ENCODE measurements around the gene SETX.
"Not testable (repeated sequence)": the region's sequence is repeated elsewhere in the genome, so short reads cannot be mapped to it uniquely, and the experiment has no call there.

Gene SETX

GRCh38 chr9:132274861-132275260 is 79.9 kb downstream of the SETX start:
- DNase-seq = no peak

GRCh38 chr9:132269704-132270516 is 84.9 kb downstream of the SETX start:
- DNase-seq = not testable (repeated sequence)

DNA sequence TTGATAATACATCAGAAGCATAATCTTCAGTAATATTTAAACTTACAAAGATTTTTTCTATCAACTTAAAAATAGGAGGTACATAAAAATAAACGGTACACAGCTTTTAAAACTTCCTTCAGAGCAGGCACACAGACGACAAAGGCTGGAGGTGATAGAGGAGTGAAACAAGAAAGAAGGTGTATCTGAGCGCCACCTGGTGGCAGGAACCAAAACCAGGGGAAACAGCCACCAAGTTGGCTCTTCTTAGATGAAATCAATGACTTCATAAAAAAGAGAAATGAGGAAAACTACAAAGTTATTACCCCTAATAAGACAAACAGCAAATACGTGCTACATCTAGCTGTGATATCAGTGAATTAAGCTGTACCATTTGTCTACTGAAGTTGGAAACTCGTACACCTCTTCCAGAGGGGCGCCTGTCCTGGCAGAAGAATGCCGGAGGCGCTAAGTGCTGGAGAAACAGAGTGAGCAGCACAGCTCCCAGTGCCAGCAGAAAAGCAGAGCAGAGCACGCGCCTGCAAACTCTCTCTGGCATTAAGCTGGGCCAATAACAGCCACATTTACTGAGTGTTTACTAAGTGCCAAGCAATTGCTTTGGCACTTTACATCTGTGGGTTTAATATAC is 85.9 kb downstream of the SETX start:
- peak; percentile 17 for DNase-seq

- DNase-seq = no peak
Observed at GRCh38 chr9:132267660-132268059, 87.1 kb downstream of the SETX start.

DNA sequence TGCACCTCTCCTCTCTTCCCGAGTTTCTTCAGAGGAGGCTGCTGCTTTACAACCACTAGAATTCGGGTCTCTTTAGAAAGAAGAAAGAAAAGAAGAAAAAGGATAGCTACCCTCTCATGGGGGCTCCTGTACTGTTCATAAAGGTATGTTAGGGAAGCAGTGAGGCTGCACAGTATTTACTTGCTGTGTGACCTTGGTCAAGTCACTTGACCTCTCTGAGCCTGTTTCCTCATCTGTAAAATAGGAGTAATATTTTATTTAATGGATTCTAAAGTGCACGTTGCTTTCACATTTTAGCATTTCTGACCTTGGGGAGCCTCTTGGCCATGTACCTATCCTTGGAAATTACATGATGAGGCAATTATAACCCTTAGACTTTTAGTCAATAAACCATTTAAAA is 88.8 kb downstream of the SETX start:
- no peak for DNase-seq

- DNase-seq = no peak
Observed at GRCh38 chr9:132260846-132261245, 93.9 kb downstream of the SETX start.

GRCh38 chr9:132250324-132251262 is 104.2 kb downstream of the SETX start:
- no peak for DNase-seq

- no peak for DNase-seq
Observed at GRCh38 chr9:132249690-132250089, 105.1 kb downstream of the SETX start.

DNA sequence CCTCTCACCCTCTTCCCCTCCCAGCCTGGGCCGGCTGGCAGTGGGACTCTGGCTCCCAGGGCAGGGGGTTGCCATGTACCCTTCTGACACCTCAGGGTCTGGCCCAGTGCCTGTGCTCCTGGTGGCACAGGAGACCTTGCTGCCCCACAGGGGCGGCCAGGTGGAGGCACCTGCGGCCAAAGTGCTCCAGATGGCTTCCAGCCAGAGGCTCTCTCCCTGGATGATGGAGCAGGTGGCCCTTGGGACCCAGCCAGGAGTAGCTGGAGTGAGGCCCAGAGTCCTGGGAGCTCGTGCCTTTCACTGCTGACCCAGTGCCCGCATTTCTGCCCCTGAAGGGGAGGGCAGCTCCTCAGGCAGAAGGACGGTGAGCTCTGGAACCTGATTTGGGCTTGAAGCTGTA is 105.7 kb downstream of the SETX start:
- no peak for DNase-seq

DNA sequence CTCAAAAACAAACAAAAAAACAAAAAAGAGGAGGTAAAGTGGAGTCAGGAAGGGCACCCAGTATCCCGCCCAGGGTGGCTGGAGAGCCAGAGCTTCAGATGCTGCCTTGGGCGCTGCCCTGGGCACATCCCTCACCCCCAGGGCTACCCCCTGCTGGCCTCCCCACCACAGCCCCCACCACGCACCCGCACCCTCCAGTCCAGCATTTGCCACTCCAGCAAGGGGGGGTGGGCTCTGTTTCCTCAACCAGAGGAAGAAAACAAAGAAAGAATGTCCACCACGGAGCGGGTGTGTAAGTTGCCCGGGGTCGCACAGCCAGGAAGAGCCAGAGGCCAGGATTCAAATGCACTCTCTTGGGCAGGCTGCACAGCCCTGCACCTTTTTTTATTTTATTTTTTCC is 106.8 kb downstream of the SETX start:
- DNase-seq = no peak

- DNase-seq = no peak
Observed at GRCh38 chr9:132245465-132245864, 109.3 kb downstream of the SETX start.

DNA sequence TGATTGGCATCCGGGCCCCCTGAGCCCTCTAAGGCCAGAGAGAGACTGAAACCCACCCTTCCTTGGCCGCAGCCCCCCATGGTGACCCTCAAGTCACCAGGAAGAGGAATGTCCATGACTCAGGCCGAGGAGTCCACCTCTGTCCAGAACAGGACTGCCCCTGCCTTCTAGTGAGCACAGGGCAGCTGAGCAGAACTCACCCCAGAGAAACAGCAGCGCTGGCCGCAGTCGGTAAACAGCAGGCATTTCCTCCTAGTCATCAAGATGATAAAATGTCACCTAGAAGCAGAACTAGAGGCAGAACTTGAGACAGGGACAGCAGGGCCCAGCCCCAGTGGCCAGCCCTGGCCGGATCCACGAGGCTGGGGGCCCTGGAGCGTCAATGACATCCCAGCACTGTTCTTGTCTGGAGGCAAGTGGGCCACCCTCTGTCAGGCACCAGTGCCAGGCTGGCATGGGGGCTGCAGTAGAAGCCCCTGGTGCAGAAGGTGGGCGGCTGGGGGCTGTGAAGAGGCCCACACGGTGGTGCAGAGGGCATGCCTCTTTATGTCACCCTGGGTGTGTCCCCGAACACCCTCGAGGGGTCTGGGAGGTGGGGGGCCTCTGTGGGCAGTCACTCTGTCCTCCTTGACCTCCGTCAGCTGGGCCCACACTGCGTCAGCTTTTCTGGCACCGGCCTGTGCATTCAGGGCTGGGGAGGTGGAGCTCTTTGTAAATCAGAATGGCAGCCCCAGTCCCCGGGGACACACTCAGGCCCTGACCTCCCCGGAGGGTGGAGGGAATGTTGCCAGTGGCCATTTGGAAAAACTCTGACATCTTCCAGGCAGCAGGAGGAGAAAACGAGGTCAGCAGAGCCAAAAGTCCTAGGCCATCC is 110.0 kb downstream of the SETX start:
- no peak for DNase-seq

DNA sequence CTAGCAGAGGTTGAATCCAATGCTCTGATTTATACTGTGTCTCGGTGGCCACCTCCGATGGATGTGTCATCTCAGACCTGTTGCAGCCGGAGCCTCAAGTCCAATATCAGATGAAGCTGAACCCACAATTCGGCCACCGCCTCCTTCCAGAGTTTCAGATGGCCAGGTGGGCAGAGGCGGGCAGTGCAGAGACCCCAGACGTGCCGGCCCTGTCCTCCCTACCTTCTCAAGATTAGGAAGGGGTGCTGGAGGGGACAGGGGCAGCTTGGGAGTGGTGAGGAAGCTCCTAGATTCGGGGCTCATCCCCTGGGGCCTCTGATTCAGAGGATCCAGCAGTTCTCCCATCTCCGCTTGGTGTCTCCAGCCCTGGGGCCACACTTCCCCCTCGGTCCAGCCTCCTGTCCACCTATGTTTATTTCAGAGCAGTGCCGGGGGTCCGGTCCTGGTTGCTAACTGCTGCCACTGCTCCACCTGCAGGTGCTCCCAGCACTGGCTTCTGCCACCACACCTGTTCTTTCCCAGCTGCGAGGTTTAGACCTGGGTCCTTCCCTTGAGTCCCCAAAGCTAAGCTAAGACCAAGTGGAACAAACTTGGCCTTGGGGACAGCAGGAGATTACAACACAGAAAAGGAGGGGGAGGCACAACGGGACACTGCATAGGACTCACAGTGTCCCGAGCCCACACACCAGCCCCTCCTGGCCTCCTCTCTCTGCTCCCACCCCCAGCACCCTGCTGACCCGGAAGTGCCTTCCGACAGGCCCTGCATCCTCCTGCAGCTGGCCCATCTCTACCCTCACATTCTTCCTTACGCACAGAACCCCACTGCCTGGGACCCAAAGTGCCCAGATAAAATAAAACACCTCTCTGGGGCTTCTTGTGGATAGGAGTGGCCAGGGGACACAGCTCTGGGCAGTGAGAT is 111.4 kb downstream of the SETX start:
- DNase-seq = no peak

GRCh38 chr9:132242621-132243155 is 112.1 kb downstream of the SETX start:
- no peak for DNase-seq

GRCh38 chr9:132241840-132242620 is 112.8 kb downstream of the SETX start:
- DNase-seq = no peak

DNA sequence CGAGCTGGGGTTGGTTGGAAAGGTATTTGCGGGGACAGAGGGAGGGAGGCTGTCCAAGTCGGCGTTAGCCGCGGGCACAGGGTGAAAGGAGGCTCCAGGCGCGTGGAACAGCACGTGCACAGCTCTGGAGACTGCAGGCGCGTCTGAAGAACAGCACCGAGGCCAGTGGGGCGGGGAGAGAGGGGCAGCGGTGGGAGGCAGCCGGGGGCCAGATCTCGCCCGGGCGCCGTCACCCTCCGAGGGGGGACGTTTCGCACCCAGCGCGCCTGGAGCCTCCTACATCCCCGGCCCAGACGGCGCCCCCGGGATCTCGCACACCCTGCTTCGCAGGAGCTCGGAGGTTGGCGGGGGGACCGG is 113.3 kb downstream of the SETX start:
- DNase-seq = no peak

DNA sequence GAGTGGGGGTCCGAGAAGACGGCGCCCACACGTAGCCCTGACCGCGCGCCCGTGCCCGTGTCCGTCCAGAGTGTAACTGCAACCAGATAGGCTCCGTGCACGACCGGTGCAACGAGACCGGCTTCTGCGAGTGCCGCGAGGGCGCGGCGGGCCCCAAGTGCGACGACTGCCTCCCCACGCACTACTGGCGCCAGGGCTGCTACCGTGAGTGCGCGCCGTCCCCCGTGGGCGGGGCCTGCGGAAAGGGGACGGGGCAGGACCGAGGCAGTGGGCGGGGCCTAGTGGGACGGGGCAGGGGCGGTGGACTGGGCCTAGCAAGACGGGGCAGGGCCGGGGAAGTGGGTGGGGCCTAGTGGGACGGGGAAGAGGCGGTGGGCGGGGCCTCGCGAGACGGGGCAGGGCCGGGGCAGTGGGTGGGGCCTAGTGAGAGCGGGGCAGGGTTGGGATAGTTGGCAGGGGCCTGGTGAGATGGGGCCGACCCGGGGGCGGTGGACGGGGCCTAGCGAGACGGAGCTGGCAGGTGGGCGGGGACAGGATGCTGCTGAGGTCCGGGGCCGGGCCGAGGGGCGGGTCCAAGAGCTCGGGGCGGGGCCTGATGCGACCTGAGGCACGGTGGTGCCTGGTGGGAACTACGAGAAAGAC is 113.8 kb downstream of the SETX start:
- DNase-seq = peak; percentile 85

- DNase-seq = no peak
Observed at GRCh38 chr9:132239999-132240840, 114.6 kb downstream of the SETX start.

- peak; percentile 16 for DNase-seq
Observed at GRCh38 chr9:132239518-132239917, 115.3 kb downstream of the SETX start.

Data from GF-D8 (cell line).